Liver (tissue), 9 donors: ENCODE measurements around the gene ITGB6. TPM values are rescaled to one million over a fixed set of nuclear protein-coding genes. Genes with fewer than 3 reads are reported as not detected.

Source experiments
- DNase-seq: peaks from one replicate; pipeline ENCODE4 v3.0.0-alpha.2; 2017; ENCODE audit warnings: low spot score
- H3K27ac ChIP-seq, 2 donors: one replicate each; pipeline ENCODE4 v1.7.0; 2013; ENCODE audit warnings: inconsistent platforms in 2 of 2, low read length in 2 of 2, control low read depth in 1 of 2, low read depth in 1 of 2, mild to moderate bottlenecking in 1 of 2
- H3K27me3 ChIP-seq, 4 donors: one replicate each; pipeline versions ENCODE4 v1.6.1 to v1.7.0; 2013; ENCODE audit warnings: low read length in 3 of 4, inconsistent platforms in 1 of 4, mild to moderate bottlenecking in 1 of 4, moderate library complexity in 1 of 4; ENCODE audit not compliant: control insufficient read depth in 4 of 4, insufficient read depth in 4 of 4
- H3K36me3 ChIP-seq, 4 donors: one replicate each; pipeline versions ENCODE4 v1.6.1 to v1.7.0; 2013; ENCODE audit warnings: low read length in 3 of 4, mild to moderate bottlenecking in 3 of 4, low read depth in 1 of 4, moderate library complexity in 1 of 4; ENCODE audit not compliant: control insufficient read depth in 4 of 4, insufficient read depth in 3 of 4
- H3K4me1 ChIP-seq, 4 donors: one replicate each; pipeline versions ENCODE4 v1.6.1 to v1.7.0; 2013; ENCODE audit warnings: low read length in 3 of 4, mild to moderate bottlenecking in 3 of 4, moderate library complexity in 1 of 4; ENCODE audit not compliant: control insufficient read depth in 4 of 4, insufficient read depth in 4 of 4
- H3K4me3 ChIP-seq, 3 donors: one replicate each; pipeline versions ENCODE4 v1.6.1 to v1.7.0; 2013; ENCODE audit warnings: low read length in 3 of 3, control low read depth in 1 of 3, low read depth in 1 of 3, mild to moderate bottlenecking in 1 of 3
- H3K9ac ChIP-seq, 2 donors: one replicate each; pipeline ENCODE4 v1.7.0; 2013; ENCODE audit warnings: low read length in 2 of 2, mild to moderate bottlenecking in 2 of 2, moderate library complexity in 2 of 2, control low read depth in 1 of 2, low read depth in 1 of 2
- H3K9me3 ChIP-seq, 4 donors: one replicate each; pipeline versions ENCODE4 v1.6.1 to v1.7.0; 2013; ENCODE audit warnings: low read length in 3 of 4; ENCODE audit not compliant: control insufficient read depth in 4 of 4
- EGR1 ChIP-seq, 2 donors: IDR thresholded peaks; 2 replicates each; pipeline ENCODE4 v1.6.1; 2016 to 2018; ENCODE audit warnings: antibody characterized with exemption in 2 of 2, low read depth in 2 of 2
- FOXA1 ChIP-seq: IDR thresholded peaks from 2 replicates; pipeline ENCODE4 v1.6.1; 2016; ENCODE audit warnings: antibody characterized with exemption
- FOXA2 ChIP-seq: IDR thresholded peaks from 2 replicates; pipeline ENCODE4 v1.6.1; 2016; ENCODE audit warnings: antibody characterized with exemption
- GABPA ChIP-seq, 2 donors: IDR thresholded peaks in 1 of 2; conservative IDR thresholded peaks in 1 of 2; 2 replicates each; pipeline ENCODE4 v1.6.1; 2016; ENCODE audit warnings: antibody characterized with exemption in 2 of 2, mild to moderate bottlenecking in 1 of 2, moderate library complexity in 1 of 2
- HNF4A ChIP-seq, 2 donors: conservative IDR thresholded peaks; 2 replicates each; pipeline ENCODE4 v1.6.1; 2016; ENCODE audit warnings: antibody characterized with exemption in 2 of 2, mild to moderate bottlenecking in 2 of 2
- HNF4G ChIP-seq: IDR thresholded peaks from 2 replicates; pipeline ENCODE4 v1.6.1; 2016; ENCODE audit warnings: antibody characterized with exemption
- JUND ChIP-seq, 2 donors: IDR thresholded peaks; 2 replicates each; pipeline ENCODE4 v1.6.1; 2016; ENCODE audit warnings: antibody characterized with exemption in 2 of 2
- RAD21 ChIP-seq, 2 donors: IDR thresholded peaks; 2 replicates each; pipeline ENCODE4 v1.6.1; 2016; ENCODE audit warnings: antibody characterized with exemption in 2 of 2, mild to moderate bottlenecking in 2 of 2
- RXRA ChIP-seq, 2 donors: IDR thresholded peaks; 2 replicates each; pipeline ENCODE4 v1.6.1; 2017 to 2018; ENCODE audit warnings: antibody characterized with exemption in 2 of 2, mild to moderate bottlenecking in 1 of 2
- SP1 ChIP-seq: IDR thresholded peaks from 2 replicates; pipeline ENCODE4 v1.6.1; 2018; ENCODE audit warnings: antibody characterized with exemption, mild to moderate bottlenecking
- TAF1 ChIP-seq: conservative IDR thresholded peaks from 2 replicates; pipeline ENCODE4 v1.6.1; 2016; ENCODE audit warnings: antibody characterized with exemption, mild to moderate bottlenecking
- YY1 ChIP-seq: IDR thresholded peaks from 2 replicates; pipeline ENCODE4 v1.6.1; 2016; ENCODE audit warnings: antibody characterized with exemption, mild to moderate bottlenecking
- WGBS: extraction: QIAGEN DNeasy Blood & Tissue Kit; methylation state at CpG from one replicate; pipeline ENCODE4 v1.1.7; 2013; 5-methylcytosine and 5-hydroxymethylcytosine counted together
- polyA plus RNA-seq, 2 donors: library from polyadenylated mRNA; stranded (reverse) in 1 of 2; unstranded in 1 of 2; fragments of 200-250 nt in 1 of 2; fragments of >200 nt in 1 of 2; fragmentation: Nextera tagmentation in 1 of 2; extraction: Ambion mirVana in 1 of 2; gene quantifications; one replicate each; pipeline versions ENCODE4 v1.2.1 to v1.2.3, GENCODE V29; 2013 to 2015
- total RNA-seq, 2 donors: library from RNA; depleted of rRNA; stranded (reverse); fragments of >200 nt; gene quantifications; one replicate each; pipeline ENCODE4 v1.2.3, GENCODE V29; 2014
- TF ChIP-seq, protein P1 (sequence below): IDR thresholded peaks from 2 replicates; pipeline ENCODE4 v1.6.1; 2016; ENCODE audit warnings: antibody characterized with exemption
- TF ChIP-seq, protein P2 (sequence below): IDR thresholded peaks from 2 replicates; pipeline ENCODE4 v1.6.1; 2016; ENCODE audit warnings: antibody characterized with exemption
- TF ChIP-seq, protein P3 (sequence below): fragments of 150-350 bp; IDR thresholded peaks from 2 replicates; pipeline ENCODE4 v1.5.1; 2017; ENCODE audit warnings: improper control_type of control experiment, low read depth, low read length; ENCODE audit not compliant: missing input control
- TF ChIP-seq, protein P4 (sequence below): IDR thresholded peaks from 2 replicates; pipeline ENCODE4 v1.6.1; 2016; ENCODE audit warnings: antibody characterized with exemption, mild to moderate bottlenecking
- TF ChIP-seq, protein P5 (sequence below): IDR thresholded peaks from 2 replicates; pipeline ENCODE4 v1.6.1; 2016; ENCODE audit warnings: antibody characterized with exemption
- donor health status: healthy.
- donor health status: healthy.
- donor health status: healthy.
- donor health status: healthy.
- donor health status: healthy.

The ITGB6 gene
- total and polyA plus RNA-seq, 4 donors, result 0.03 to 0.10 (median 0.08) TPM; not detected in 1

DNA sequence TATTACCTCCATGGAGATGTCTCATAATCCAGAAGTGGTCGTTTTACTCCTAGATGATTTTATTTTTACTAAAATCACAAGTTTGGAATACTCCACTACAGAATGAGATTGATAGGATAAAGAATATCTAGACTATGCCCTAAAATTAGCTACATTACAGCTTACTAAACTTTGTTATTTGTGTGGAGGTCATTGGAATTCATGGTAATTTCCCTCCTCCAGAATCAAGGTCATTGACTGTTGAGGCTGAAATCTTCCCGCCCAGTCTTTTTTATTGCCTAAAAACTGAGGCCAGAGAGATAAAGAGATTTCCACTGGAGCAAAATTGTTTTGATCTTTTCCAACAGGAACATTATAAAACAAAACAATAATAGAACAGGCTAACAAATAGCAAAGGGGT, 35.0 kb downstream of the ITGB6 start:
- TF ChIP-seq GABPA (IDR thresholded peaks at IDR 0.05 in 1 of 2, conservative IDR thresholded peaks at IDR 0.05 in 1 of 2) (no peak), TAF1 (no peak), EGR1 (IDR thresholded peaks at IDR 0.05; ENCODE audit: low read depth in 2 of 2) (no peak), RAD21 (IDR thresholded peaks at IDR 0.05) (no peak), RXRA (IDR thresholded peaks at IDR 0.05) (no peak), HNF4G (no peak)
- TF ChIP-seq, protein P1, sequence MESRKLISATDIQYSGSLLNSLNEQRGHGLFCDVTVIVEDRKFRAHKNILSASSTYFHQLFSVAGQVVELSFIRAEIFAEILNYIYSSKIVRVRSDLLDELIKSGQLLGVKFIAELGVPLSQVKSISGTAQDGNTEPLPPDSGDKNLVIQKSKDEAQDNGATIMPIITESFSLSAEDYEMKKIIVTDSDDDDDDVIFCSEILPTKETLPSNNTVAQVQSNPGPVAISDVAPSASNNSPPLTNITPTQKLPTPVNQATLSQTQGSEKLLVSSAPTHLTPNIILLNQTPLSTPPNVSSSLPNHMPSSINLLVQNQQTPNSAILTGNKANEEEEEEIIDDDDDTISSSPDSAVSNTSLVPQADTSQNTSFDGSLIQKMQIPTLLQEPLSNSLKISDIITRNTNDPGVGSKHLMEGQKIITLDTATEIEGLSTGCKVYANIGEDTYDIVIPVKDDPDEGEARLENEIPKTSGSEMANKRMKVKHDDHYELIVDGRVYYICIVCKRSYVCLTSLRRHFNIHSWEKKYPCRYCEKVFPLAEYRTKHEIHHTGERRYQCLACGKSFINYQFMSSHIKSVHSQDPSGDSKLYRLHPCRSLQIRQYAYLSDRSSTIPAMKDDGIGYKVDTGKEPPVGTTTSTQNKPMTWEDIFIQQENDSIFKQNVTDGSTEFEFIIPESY, result no peak
- TF ChIP-seq, protein P2, sequence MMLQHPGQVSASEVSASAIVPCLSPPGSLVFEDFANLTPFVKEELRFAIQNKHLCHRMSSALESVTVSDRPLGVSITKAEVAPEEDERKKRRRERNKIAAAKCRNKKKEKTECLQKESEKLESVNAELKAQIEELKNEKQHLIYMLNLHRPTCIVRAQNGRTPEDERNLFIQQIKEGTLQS, result no peak
- TF ChIP-seq, protein P3, sequence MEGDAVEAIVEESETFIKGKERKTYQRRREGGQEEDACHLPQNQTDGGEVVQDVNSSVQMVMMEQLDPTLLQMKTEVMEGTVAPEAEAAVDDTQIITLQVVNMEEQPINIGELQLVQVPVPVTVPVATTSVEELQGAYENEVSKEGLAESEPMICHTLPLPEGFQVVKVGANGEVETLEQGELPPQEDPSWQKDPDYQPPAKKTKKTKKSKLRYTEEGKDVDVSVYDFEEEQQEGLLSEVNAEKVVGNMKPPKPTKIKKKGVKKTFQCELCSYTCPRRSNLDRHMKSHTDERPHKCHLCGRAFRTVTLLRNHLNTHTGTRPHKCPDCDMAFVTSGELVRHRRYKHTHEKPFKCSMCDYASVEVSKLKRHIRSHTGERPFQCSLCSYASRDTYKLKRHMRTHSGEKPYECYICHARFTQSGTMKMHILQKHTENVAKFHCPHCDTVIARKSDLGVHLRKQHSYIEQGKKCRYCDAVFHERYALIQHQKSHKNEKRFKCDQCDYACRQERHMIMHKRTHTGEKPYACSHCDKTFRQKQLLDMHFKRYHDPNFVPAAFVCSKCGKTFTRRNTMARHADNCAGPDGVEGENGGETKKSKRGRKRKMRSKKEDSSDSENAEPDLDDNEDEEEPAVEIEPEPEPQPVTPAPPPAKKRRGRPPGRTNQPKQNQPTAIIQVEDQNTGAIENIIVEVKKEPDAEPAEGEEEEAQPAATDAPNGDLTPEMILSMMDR, result no peak
- Histone ChIP-seq H3K9me3 (no peaks in the 10 kb centered on the region), H3K36me3 (no peaks in the 10 kb centered on the region), H3K27me3 (no peaks in the 10 kb centered on the region), H3K27ac (no peak overlapping the region), H3K9ac (no peak overlapping the region), H3K4me3 (no peak overlapping the region), H3K4me1 (no peaks in the 10 kb centered on the region)
- WGBS, result 74% methylated on average over 2 of the region's 2 CpGs
- no peak for DNase-seq

DNA sequence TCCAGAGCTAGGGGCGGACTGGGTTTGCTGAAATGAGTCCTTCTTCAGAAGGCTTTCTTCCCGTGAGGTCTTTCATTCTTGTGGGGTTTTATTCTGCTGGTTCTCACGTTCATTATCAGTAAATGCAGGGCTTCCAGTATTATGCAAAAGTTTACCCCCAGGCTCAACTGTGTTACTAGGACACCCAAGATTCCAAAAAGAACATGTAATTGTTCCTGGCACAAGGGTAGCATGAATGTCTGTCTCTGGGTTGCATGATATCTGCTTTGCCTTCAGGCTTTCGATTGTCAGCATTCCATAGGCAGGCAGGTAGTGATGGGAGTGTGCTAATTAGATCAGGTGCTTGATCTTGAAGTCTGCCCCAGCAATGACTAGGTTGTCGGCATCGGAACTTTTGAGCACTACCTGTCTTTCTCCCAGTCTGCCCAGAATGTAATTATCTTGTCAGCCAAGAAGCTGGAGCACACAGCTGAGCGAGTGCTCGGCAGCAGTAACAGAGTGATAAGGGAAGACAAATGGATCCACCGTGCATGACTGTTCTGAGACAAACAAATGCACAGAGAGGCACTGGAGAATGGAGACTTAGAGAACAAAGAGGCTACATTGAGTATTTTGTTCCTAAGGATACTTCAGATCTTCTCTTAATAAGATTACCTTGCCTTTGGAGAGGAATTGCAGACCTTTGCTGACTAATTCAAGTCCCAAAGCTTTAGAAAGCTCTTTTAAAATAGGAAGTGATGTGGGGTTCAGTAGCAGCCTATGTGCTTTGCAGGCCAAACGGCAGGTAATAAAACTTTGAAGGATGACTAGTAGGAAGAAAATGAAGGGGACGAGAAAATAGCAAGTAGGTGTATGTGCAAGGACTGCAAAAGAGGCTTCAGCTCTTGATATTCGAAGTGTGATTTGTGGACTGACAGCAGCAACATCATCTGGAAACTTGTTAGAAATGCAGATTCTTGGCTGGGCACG, 41.9 kb downstream of the ITGB6 start:
- Histone ChIP-seq H3K9me3 (no peaks in the 10 kb centered on the region), H3K27me3 (no peaks in the 10 kb centered on the region), H3K9ac (no peak overlapping the region), H3K36me3 (no peaks in the 10 kb centered on the region), H3K4me1 (no peaks in the 10 kb centered on the region), H3K27ac (no peak overlapping the region), H3K4me3 (no peak overlapping the region)
- WGBS, result 71% methylated on average over 13 of the region's 13 CpGs
- DNase-seq, result no peak
- TF ChIP-seq, protein P4, sequence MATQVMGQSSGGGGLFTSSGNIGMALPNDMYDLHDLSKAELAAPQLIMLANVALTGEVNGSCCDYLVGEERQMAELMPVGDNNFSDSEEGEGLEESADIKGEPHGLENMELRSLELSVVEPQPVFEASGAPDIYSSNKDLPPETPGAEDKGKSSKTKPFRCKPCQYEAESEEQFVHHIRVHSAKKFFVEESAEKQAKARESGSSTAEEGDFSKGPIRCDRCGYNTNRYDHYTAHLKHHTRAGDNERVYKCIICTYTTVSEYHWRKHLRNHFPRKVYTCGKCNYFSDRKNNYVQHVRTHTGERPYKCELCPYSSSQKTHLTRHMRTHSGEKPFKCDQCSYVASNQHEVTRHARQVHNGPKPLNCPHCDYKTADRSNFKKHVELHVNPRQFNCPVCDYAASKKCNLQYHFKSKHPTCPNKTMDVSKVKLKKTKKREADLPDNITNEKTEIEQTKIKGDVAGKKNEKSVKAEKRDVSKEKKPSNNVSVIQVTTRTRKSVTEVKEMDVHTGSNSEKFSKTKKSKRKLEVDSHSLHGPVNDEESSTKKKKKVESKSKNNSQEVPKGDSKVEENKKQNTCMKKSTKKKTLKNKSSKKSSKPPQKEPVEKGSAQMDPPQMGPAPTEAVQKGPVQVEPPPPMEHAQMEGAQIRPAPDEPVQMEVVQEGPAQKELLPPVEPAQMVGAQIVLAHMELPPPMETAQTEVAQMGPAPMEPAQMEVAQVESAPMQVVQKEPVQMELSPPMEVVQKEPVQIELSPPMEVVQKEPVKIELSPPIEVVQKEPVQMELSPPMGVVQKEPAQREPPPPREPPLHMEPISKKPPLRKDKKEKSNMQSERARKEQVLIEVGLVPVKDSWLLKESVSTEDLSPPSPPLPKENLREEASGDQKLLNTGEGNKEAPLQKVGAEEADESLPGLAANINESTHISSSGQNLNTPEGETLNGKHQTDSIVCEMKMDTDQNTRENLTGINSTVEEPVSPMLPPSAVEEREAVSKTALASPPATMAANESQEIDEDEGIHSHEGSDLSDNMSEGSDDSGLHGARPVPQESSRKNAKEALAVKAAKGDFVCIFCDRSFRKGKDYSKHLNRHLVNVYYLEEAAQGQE, result no peak
- no peak for TF ChIP-seq FOXA1
- TF ChIP-seq SP1, result no peak
- no peak for TF ChIP-seq EGR1 (IDR thresholded peaks at IDR 0.05; ENCODE audit: low read depth in 2 of 2)
- TF ChIP-seq RXRA (IDR thresholded peaks at IDR 0.05), result no peak
- TF ChIP-seq FOXA2, result no peak
- TF ChIP-seq, protein P3, result no peak
- no peak for TF ChIP-seq GABPA (IDR thresholded peaks at IDR 0.05 in 1 of 2, conservative IDR thresholded peaks at IDR 0.05 in 1 of 2)
- TF ChIP-seq TAF1, result no peak
- no peak for TF ChIP-seq HNF4G
- TF ChIP-seq YY1, result no peak
- TF ChIP-seq HNF4A (conservative IDR thresholded peaks at IDR 0.05), result no peak
- TF ChIP-seq, protein P5, sequence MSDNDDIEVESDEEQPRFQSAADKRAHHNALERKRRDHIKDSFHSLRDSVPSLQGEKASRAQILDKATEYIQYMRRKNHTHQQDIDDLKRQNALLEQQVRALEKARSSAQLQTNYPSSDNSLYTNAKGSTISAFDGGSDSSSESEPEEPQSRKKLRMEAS, result no peak
- no peak for TF ChIP-seq JUND (IDR thresholded peaks at IDR 0.05)
- TF ChIP-seq RAD21 (IDR thresholded peaks at IDR 0.05), result no peak
- TF ChIP-seq, protein P2, result no peak
